Heart left ventricle (tissue), 16 donors: ENCODE data around the gene OR2T35. TPM values are rescaled to one million over a fixed set of nuclear protein-coding genes. Genes with fewer than 3 reads are reported as not detected.
"Not testable (repeated sequence)": the region's sequence is repeated elsewhere in the genome, so short reads cannot be mapped to it uniquely, and the experiment has no call there.

Experiments used
- ATAC-seq, 4 donors: fragments of 200-7000 bp; cut with Tn5 transposase; one replicate each; pipeline ENCODE4 v1.9.1; 2020 to 2022; ENCODE audit warnings: moderate library complexity in 4 of 4, mild to moderate bottlenecking in 3 of 4, moderate number of reproducible peaks in 1 of 4
- DNase-seq, 5 donors: peaks; one replicate each; pipeline ENCODE4 v3.0.0-alpha.2; 2020
- H3K27ac ChIP-seq, 12 donors: fragments of 200-600 bp; sonication (generic) in 4 of 12; one replicate each; pipeline versions ENCODE4 v1.5.0 to v1.8.0; 2016 to 2022; ENCODE audit warnings: mild to moderate bottlenecking in 2 of 12
- H3K27me3 ChIP-seq, 9 donors: fragments of 200-600 bp; sonication (generic) in 2 of 9; one replicate each; pipeline versions ENCODE4 v1.5.1 to v1.8.0; 2016 to 2022; ENCODE audit warnings: mild to moderate bottlenecking in 3 of 9
- H3K36me3 ChIP-seq, 9 donors: fragments of 200-600 bp; sonication (generic) in 2 of 9; one replicate each; pipeline versions ENCODE4 v1.5.0 to v1.8.0; 2018 to 2022; ENCODE audit warnings: mild to moderate bottlenecking in 2 of 9
- H3K4me1 ChIP-seq, 12 donors: fragments of 200-600 bp; sonication (generic) in 4 of 12; one replicate each; pipeline versions ENCODE4 v1.5.0 to v1.8.0; 2016 to 2022; ENCODE audit warnings: mild to moderate bottlenecking in 3 of 12
- H3K4me3 ChIP-seq, 12 donors: fragments of 200-600 bp; sonication (generic) in 4 of 12; one replicate each; pipeline versions ENCODE4 v1.5.0 to v1.8.0; 2017 to 2022; ENCODE audit warnings: mild to moderate bottlenecking in 9 of 12, moderate library complexity in 4 of 12
- H3K9me3 ChIP-seq, 12 donors: fragments of 200-600 bp; sonication (generic) in 4 of 12; one replicate each; pipeline versions ENCODE4 v1.5.0 to v1.8.0; 2016 to 2022; ENCODE audit warnings: mild to moderate bottlenecking in 1 of 12
- POLR2A ChIP-seq, 2 donors: fragments of 450-650 bp; IDR thresholded peaks; one replicate each; pipeline ENCODE4 v1.6.1; 2017; ENCODE audit warnings: antibody characterized with exemption in 2 of 2, mild to moderate bottlenecking in 2 of 2, moderate library complexity in 2 of 2
- WGBS, 4 donors: extraction: QIAGEN DNeasy Blood & Tissue Kit in 2 of 4; methylation state at CpG; one replicate each; pipeline versions ENCODE4 v1.1.5 to v1.1.7; 2013 to 2018; 5-methylcytosine and 5-hydroxymethylcytosine counted together
- intact Hi-C, 10 donors: fragments of 100-400 bp; cut with DNase I; formaldehyde crosslinking; loops; one replicate each; pipeline versions ENCODE4 v1.11.1 to v1.14.2; 2022
- polyA plus RNA-seq, 2 donors: library from polyadenylated mRNA; stranded (reverse); fragments of 200-250 nt; gene quantifications; one replicate each; pipeline ENCODE4 v1.2.3, GENCODE V29; 2013
- total RNA-seq, 9 donors: library from RNA; depleted of rRNA in 2 of 9; stranded (reverse); fragments of >200 nt in 2 of 9; fragmentation: NEBNext Ultra II Directional in 3 of 9; extraction: Animal tissue kit (Norgen Biotek cat#: 25700) in 3 of 9; gene quantifications; one replicate each; pipeline versions ENCODE4 v1.1.0 to v1.2.4, GENCODE V29; 2016 to 2023
- TF ChIP-seq, protein P1 (sequence below), 12 donors: fragments of 200-600 bp; sonication (generic) in 4 of 12; IDR thresholded peaks; one replicate each; pipeline versions ENCODE4 v1.5.0 to v1.8.0; 2018 to 2022; ENCODE audit warnings: antibody characterized with exemption in 12 of 12, mild to moderate bottlenecking in 5 of 12
- donor health status: ischemic (EF 13 %, LVEDD 7.1; RV severe dilation, severe dysfunction).
- donor health status: healthy with polysubstance abuse.
- donor health status: DM: no; HTN: yes; CAD: no.
- donor health status: DM: no; HTN: no; CAD: no.
- donor health status: ischemic (EF 25% LVEDD 6.9; RV normal size, moderate dysfunction).
- donor health status: ischemic (EF 25% LVEDD 5.7; RV mildly dilated, moderate dysfunction).
- donor health status: healthy.
- donor health status: DM: yes; HTN: yes; CAD: no.
- donor health status: ischemic (EF 35%, LVEDD 5.7; RV mildly dilated, moderate dysfunction).
- donor health status: nonischemic (EF 11% LVEDD 7.7; RV severe dilation, severe dysfunction).
- donor health status: DM: yes; HTN: yes; CAD: no.
- donor health status: PGD.
- donor health status: ischemic (EF 29% LVEDD 5.4; RV normal size, mild dysfunction).
- donor health status: nonischemic (EF 23%, LVEDD 6.1; RV moderate dilation, normal function).

OR2T35 gene
- total and polyA plus RNA-seq, 11 donors = not detected

DNA sequence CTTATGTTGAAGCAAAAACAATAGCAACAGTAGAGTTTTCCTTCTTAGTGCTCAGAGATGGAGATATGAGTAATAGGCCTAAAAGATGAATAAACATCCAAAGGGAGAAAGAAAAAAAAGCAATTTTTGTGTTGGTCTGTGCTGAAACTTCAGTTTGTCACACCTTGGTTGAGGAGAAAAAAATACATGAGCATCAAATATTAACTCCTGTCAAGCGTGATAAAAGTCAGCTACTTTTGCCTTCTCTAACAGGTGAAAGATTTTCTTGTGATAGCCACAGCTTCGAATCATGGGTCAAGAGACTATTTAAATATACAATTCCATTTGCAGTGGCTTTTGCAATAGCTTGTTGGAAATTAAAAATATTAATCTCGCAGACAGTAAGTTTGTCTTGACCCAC is 4.2 kb downstream of the OR2T35 start:
- H3K4me1 ChIP-seq, H3K36me3 ChIP-seq, ATAC-seq, H3K9me3 ChIP-seq, DNase-seq, H3K27ac ChIP-seq, H3K4me3 ChIP-seq, H3K27me3 ChIP-seq: not testable (repeated sequence)
- intact Hi-C loops = loop anchor here in 1 of 10 donors (10.0 kb wide), 1 partner anchor 196 kb away; the partner anchor contains the start of gene OR2T2
- no CpG with 5 or more reads among the region's 3 CpGs for WGBS, 4 donors

DNA sequence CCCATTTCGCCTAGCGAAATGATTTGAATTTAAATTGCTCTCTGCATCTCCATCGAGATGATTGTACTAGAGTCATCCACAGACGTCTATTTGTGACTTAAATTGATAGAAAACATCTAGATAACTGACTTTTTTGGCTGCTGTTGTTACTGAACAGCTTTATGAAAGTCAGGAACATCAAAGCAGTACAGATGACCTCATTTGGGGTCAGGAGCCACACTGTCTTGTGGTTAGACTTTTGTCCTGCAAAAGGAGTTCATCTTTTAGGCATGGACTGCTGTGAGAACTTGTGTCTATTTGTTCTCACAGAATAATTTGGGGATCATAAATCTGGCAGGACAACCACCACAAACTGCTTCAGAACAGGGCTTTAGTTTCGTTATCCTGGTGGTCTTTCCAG is 5.4 kb downstream of the OR2T35 start:
- not testable (repeated sequence) for ATAC-seq, H3K27me3 ChIP-seq, H3K4me3 ChIP-seq, DNase-seq, H3K4me1 ChIP-seq, H3K36me3 ChIP-seq, H3K27ac ChIP-seq, H3K9me3 ChIP-seq
- intact Hi-C loops = loop anchor here in 1 of 10 donors (10.0 kb wide), 1 partner anchor 195 kb away; the partner anchor contains the start of gene OR2T2
- WGBS, 4 donors = no CpG with 5 or more reads among the region's 5 CpGs

DNA sequence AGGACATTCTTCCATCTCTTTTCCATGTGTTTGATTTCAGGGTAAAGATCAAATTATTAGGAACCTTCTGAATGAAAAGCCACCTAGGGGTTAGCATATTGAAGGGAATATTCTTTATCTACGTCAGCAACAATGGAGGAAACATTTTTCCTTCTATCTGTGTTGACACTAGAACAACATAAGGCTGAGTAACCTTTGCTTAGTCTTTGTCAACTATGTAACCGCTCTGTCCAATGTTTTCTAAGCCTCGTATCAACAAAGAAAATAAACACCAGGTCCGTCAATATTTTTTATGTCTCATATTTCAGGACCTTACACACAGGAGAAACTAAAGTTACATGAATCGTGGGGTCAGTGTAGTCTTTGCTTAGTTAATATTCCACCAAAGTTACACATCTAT is 8.5 kb downstream of the OR2T35 start:
- H3K27ac ChIP-seq, ATAC-seq, H3K4me1 ChIP-seq, H3K36me3 ChIP-seq, intact Hi-C loops, H3K9me3 ChIP-seq, H3K27me3 ChIP-seq, H3K4me3 ChIP-seq, DNase-seq: not testable (repeated sequence)
- WGBS, 4 donors = 48 to 57% (median 53%) methylated on average over 2 to 3 of the region's 5 CpGs

DNA sequence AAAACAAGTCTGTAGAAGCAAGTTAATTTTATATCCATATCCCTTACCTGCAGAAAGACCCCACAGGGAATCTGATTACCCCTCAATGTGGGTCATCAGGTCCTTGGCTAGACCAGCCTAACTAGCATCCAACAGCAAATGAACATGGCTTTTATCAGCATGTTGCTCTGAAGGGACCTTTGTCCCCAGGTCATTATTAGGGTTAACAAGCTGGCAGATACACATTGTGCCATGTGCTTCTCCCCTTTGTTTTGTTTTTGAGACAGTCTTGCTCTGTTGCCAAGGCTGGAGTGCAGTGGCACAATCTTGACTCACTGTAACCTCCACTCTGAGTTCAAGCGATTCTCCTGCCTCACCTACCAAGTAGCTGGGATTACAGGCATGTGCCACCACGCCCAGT is 10.1 kb downstream of the OR2T35 start, which contains the start of gene OR2T11:
Gene OR2T11, minus strand, starts transcription at position 101 of the 400 bp plus-strand sequence. CDS start 7,963 bp downstream, outside the sequence.
- WGBS, 4 donors = no CpG with 5 or more reads among the region's 2 CpGs
- H3K27me3 ChIP-seq, H3K4me1 ChIP-seq, H3K27ac ChIP-seq, intact Hi-C loops, H3K4me3 ChIP-seq, ATAC-seq, H3K9me3 ChIP-seq, DNase-seq, H3K36me3 ChIP-seq: not testable (repeated sequence)

DNA sequence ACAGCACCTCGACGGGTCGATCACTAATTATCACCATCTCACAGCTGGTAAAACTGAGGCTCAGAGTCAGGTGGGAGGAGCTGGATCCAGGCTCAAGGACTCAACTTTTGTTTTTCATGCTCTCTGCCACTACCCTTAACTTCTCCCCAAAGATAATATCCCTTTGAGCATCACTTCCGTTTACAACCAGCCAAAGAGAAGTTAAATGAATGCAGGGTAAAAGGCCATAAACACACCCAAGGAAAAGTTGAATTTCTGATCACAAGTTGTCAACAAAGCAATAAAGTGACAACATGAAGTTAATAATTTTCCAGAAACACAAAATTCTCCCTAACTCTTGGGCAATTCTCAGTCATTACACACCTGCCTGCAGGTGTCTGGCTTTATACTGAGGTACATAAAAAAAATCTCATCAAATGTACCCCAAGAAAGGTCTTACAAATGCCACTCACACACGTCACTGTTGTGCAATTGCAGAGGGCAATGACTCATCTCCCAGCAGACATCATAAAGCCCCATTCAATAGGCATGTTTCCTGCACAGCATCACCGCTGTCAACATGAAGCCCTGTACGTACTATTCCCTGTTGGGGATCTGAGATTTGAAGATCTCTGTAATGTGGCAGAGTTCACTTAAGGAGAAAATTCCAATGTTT is 13.6 kb downstream of the OR2T35 start:
- H3K27ac ChIP-seq = no peak overlapping the region
- H3K27me3 ChIP-seq = no peaks in the 10 kb centered on the region
- no peak overlapping the region for H3K4me3 ChIP-seq
- no peak for TF ChIP-seq POLR2A (IDR thresholded peaks at IDR 0.05)
- TF ChIP-seq, protein P1, sequence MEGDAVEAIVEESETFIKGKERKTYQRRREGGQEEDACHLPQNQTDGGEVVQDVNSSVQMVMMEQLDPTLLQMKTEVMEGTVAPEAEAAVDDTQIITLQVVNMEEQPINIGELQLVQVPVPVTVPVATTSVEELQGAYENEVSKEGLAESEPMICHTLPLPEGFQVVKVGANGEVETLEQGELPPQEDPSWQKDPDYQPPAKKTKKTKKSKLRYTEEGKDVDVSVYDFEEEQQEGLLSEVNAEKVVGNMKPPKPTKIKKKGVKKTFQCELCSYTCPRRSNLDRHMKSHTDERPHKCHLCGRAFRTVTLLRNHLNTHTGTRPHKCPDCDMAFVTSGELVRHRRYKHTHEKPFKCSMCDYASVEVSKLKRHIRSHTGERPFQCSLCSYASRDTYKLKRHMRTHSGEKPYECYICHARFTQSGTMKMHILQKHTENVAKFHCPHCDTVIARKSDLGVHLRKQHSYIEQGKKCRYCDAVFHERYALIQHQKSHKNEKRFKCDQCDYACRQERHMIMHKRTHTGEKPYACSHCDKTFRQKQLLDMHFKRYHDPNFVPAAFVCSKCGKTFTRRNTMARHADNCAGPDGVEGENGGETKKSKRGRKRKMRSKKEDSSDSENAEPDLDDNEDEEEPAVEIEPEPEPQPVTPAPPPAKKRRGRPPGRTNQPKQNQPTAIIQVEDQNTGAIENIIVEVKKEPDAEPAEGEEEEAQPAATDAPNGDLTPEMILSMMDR (IDR thresholded peaks at IDR 0.05) = no peak
- ATAC-seq (no peak), DNase-seq (no peak)
- H3K36me3 ChIP-seq = no peaks in the 10 kb centered on the region
- intact Hi-C loops = no loop called here
- H3K4me1 ChIP-seq = no peaks in the 10 kb centered on the region
- no peaks in the 10 kb centered on the region for H3K9me3 ChIP-seq
- 67 to 75% (median 70%) methylated on average over 7 of the region's 7 CpGs for WGBS, 4 donors

DNA sequence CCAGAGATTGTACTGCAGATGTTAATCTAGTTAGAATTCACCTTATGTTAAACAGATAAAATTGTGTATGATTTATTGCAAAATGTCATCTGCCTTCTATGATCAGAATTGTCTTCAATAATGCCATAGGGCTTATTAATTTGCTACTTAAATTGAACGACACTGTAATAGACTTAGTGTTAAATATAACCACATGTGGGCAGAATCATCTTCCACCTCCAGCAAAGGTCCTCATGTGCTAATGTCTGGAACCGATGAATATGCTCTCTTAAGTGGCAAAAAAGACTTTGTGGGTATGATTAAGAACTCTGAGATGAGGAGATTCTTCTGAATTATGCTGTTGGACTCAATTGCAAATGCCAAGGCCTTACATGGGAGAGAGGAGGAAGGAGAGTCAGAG is 14.5 kb downstream of the OR2T35 start:
- no peaks in the 10 kb centered on the region for H3K4me1 ChIP-seq
- no peaks in the 10 kb centered on the region for H3K27me3 ChIP-seq
- WGBS, 4 donors = 47 to 71% (median 62%) methylated on average over 2 of the region's 2 CpGs
- TF ChIP-seq, protein P1 (IDR thresholded peaks at IDR 0.05) = no peak
- TF ChIP-seq POLR2A (IDR thresholded peaks at IDR 0.05) = no peak
- H3K36me3 ChIP-seq = no peaks in the 10 kb centered on the region
- no peak overlapping the region for H3K4me3 ChIP-seq
- intact Hi-C loops = no loop called here
- DNase-seq (no peak), ATAC-seq (no peak)
- no peak overlapping the region for H3K27ac ChIP-seq
- H3K9me3 ChIP-seq = no peaks in the 10 kb centered on the region
